A673 (cell line): ENCODE data around the gene AMMECR1. TPM values are rescaled to one million over a fixed set of nuclear protein-coding genes. Genes with fewer than 3 reads are reported as not detected.
A peak's percentile ranks its signal among the peaks of the same experiment; 100 is the strongest.

ENCODE experiments used
- BruUV-seq: library from RNA; stranded (reverse); fragments of 400-500 nt; replicated peaks from 2 replicates; lab custom pipeline; 2021; lab: Mats Ljungman, UMichigan
- CTCF ChIA-PET: fragments of 300-600 bp; sonication (Branson Sonifier 250); formaldehyde crosslinking; loops from one replicate; lab custom pipeline; 2022; ENCODE audit warnings: antibody characterized with exemption; lab: Charles Lee
- POLR2A ChIA-PET: fragments of 300-600 bp; sonication (Branson Sonifier 250); formaldehyde crosslinking; loops from one replicate; lab custom pipeline; 2022; ENCODE audit warnings: antibody characterized with exemption; ENCODE audit not compliant: low non-redundant PET; lab: Charles Lee
- DNase-seq: peaks from one replicate; pipeline ENCODE4 v3.0.0-alpha.2; 2015; ENCODE audit warnings: low spot score
- H3K27ac ChIP-seq: fragments of 200-600 bp; sonication (generic); 2 replicates; pipeline ENCODE4 v1.5.1; 2016; ENCODE audit warnings: mixed run types, low read depth, mild to moderate bottlenecking, mixed read lengths, antibody characterized with exemption, low read length; ENCODE audit not compliant: poor library complexity, severe bottlenecking
- H3K27me3 ChIP-seq: fragments of 200-600 bp; sonication (generic); replicated peaks from 2 replicates; pipeline ENCODE4 v1.6.1; 2017; ENCODE audit warnings: mixed run types, low read depth, mild to moderate bottlenecking, mixed read lengths, antibody characterized with exemption, low read length; ENCODE audit not compliant: insufficient read depth, poor library complexity
- H3K36me3 ChIP-seq: fragments of 200-600 bp; sonication (generic); 2 replicates; pipeline ENCODE4 v1.6.1; 2016; ENCODE audit warnings: mixed run types, mild to moderate bottlenecking, mixed read lengths, antibody characterized with exemption, low read length; ENCODE audit not compliant: insufficient read depth, poor library complexity, severe bottlenecking
- H3K4me1 ChIP-seq: fragments of 200-600 bp; sonication (generic); 2 replicates; pipeline ENCODE4 v1.6.1; 2017; ENCODE audit warnings: mixed run types, mild to moderate bottlenecking, mixed read lengths, antibody characterized with exemption, low read length; ENCODE audit not compliant: insufficient read depth, poor library complexity, severe bottlenecking
- H3K4me3 ChIP-seq: fragments of 200-600 bp; sonication (generic); 2 replicates; pipeline ENCODE4 v1.5.1; 2016; ENCODE audit warnings: low read depth, mixed run types, mild to moderate bottlenecking, mixed read lengths, low read length; ENCODE audit not compliant: poor library complexity, severe bottlenecking
- H3K9me3 ChIP-seq: fragments of 200-600 bp; sonication (generic); 2 replicates; pipeline ENCODE4 v1.6.1; 2016; ENCODE audit warnings: mixed run types, low read depth, mild to moderate bottlenecking, mixed read lengths, antibody characterized with exemption, low read length; ENCODE audit not compliant: poor library complexity, severe bottlenecking
- CTCF ChIP-seq: fragments of 300-800, 200-600 bp; sonication (generic); conservative IDR thresholded peaks from 2 replicates; pipeline ENCODE4 v1.5.1; 2017; ENCODE audit warnings: low read depth, mild to moderate bottlenecking, antibody characterized with exemption, low read length, moderate library complexity, mixed read lengths
- EZH2 ChIP-seq: fragments of 200-600 bp; sonication (generic); IDR thresholded peaks from 2 replicates; pipeline ENCODE4 v1.6.1; 2017; ENCODE audit warnings: borderline replicate concordance, low read depth, mild to moderate bottlenecking, mixed read lengths, antibody characterized with exemption, low read length; ENCODE audit not compliant: poor library complexity, severe bottlenecking
- intact Hi-C: fragments of 100-400 bp; cut with micrococcal nuclease; formaldehyde crosslinking; loops from one replicate; pipeline ENCODE4 v1.10.0; 2022; ENCODE audit not compliant: unreplicated experiment
- total RNA-seq: library from RNA; stranded (reverse); gene quantifications from 2 replicates; pipeline ENCODE4 v1.2.3, GENCODE V29; 2021

The AMMECR1 gene
- total RNA-seq, 1 experiment from 2014 or later, result 13.0 TPM

- H3K4me1 ChIP-seq, result peaks cover 16% of the 10 kb centered on the region
- ChIA-PET POLR2A (no interaction called here), CTCF (no interaction called here)
- no peaks in the 10 kb centered on the region for H3K9me3 ChIP-seq
- DNase-seq, result no peak
- H3K36me3 ChIP-seq, result no peaks in the 10 kb centered on the region
- intact Hi-C loops, result loop anchor here (5.0 kb wide), 2 partner anchors 93 to 153 kb away; no protein-coding TSS in a partner anchor
- H3K27me3 ChIP-seq, result no peaks in the 10 kb centered on the region
- TF ChIP-seq CTCF, result no peak
- no peak for TF ChIP-seq EZH2
- H3K27ac ChIP-seq, result no peak overlapping the region
- H3K4me3 ChIP-seq, result no peak overlapping the region
- BruUV-seq, result no TSS peak
These were observed 2.3 kb downstream of the AMMECR1 start for GRCh38 chrX:110315551-110315950.

DNA sequence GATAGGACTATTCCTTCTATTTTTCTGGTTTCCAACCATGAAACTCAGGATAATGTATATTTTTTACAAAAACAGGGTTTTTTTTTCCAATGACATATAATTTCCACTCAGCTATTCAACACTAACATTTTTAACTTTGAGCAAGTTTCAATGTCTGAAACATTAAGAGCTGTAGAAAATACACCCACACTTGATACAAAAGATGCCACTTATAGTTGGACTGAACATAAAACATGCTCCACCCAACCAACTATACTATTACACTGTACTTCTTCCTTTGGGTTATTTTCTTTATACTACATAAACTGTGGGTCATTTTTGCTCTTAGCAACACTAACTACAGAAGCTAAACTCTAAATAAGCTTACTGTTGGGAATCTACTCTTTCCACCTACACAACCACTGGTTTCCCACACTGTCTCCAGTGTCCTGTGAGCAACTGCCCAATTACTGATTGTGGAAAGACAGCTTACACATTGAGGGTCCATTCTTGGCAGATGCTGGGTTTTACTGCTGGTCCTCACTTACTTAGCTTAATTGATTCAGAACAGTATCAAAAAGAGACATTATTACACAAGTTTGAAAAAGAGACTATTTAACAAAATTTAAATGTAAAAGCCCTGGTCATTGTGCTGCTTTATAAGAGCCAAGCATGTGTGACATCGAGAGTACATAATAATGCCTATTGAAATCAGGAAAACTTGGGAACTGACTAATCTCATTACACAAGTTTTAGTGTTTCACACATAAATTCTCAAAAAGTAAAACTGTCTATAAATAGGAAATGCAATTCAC, 6.3 kb downstream of the AMMECR1 start:
- no peak for DNase-seq
- ChIA-PET CTCF (no interaction called here), POLR2A (no interaction called here)
- Histone ChIP-seq H3K27ac (no peak overlapping the region), H3K27me3 (no peaks in the 10 kb centered on the region), H3K9me3 (no peaks in the 10 kb centered on the region), H3K4me1 (peaks cover 24% of the 10 kb centered on the region), H3K4me3 (no peak overlapping the region), H3K36me3 (no peaks in the 10 kb centered on the region)
- intact Hi-C loops, result no loop called here
- BruUV-seq, result no TSS peak
- TF ChIP-seq EZH2 (no peak), CTCF (no peak)

GRCh38 chrX:110310896-110311295, 7.0 kb downstream of the AMMECR1 start:
- peaks cover 24% of the 10 kb centered on the region for H3K4me1 ChIP-seq
- H3K9me3 ChIP-seq, result no peaks in the 10 kb centered on the region
- ChIA-PET CTCF (no interaction called here), POLR2A (no interaction called here)
- intact Hi-C loops, result no loop called here
- no peaks in the 10 kb centered on the region for H3K36me3 ChIP-seq
- no peak overlapping the region for H3K27ac ChIP-seq
- peak; percentile 69 for DNase-seq
- no peak for TF ChIP-seq CTCF
- no peak for TF ChIP-seq EZH2
- H3K4me3 ChIP-seq, result no peak overlapping the region
- no peaks in the 10 kb centered on the region for H3K27me3 ChIP-seq
- BruUV-seq, result no TSS peak
